HL-60 (cell line): ENCODE measurements around the gene CDK6.

Source experiments
- DNase-seq, 2 experiments: peaks; one replicate each; pipeline ENCODE4 v3.0.0-alpha.2; 2010 to 2020; ENCODE audit warnings: low read depth in 1 of 2, low spot score in 1 of 2
- H3K27ac ChIP-seq: fragments of 250-450 bp; sonication (Bioruptor Pico); replicated peaks from 2 replicates; pipeline ENCODE4 v1.5.1; 2020; ENCODE audit warnings: mild to moderate bottlenecking, moderate library complexity
- H3K27me3 ChIP-seq: fragments of 250-450 bp; sonication (Bioruptor Pico); 2 replicates; pipeline ENCODE4 v1.5.1; 2021; ENCODE audit warnings: mild to moderate bottlenecking, moderate library complexity; ENCODE audit not compliant: insufficient read depth, poor library complexity, severe bottlenecking
- H3K4me3 ChIP-seq: replicated peaks from 2 replicates; pipeline ENCODE4 v1.5.1; 2011; ENCODE audit warnings: mild to moderate bottlenecking, control low read depth, low read length; ENCODE audit not compliant: insufficient read depth
- GABPA ChIP-seq: IDR thresholded peaks from 2 replicates; pipeline ENCODE4 v1.6.1; 2012; ENCODE audit warnings: low read depth
- POLR2AphosphoS5 ChIP-seq: IDR thresholded peaks from 2 replicates; pipeline ENCODE4 v1.6.1; 2012; ENCODE audit warnings: low read depth
- SPI1 ChIP-seq: IDR thresholded peaks from 2 replicates; pipeline ENCODE4 v1.6.1; 2012; ENCODE audit warnings: low read depth, mild to moderate bottlenecking, borderline replicate concordance
- TF ChIP-seq, protein P1 (sequence below): IDR thresholded peaks from 2 replicates; pipeline ENCODE4 v1.6.1; 2012; ENCODE audit warnings: low read depth; ENCODE audit not compliant: insufficient replicate concordance
- TF ChIP-seq, protein P2 (sequence below): IDR thresholded peaks from one replicate; pipeline ENCODE4 v1.5.1; 2011; ENCODE audit warnings: low read length, control low read depth, inconsistent platforms; ENCODE audit not compliant: insufficient read depth

Gene CDK6

DNA sequence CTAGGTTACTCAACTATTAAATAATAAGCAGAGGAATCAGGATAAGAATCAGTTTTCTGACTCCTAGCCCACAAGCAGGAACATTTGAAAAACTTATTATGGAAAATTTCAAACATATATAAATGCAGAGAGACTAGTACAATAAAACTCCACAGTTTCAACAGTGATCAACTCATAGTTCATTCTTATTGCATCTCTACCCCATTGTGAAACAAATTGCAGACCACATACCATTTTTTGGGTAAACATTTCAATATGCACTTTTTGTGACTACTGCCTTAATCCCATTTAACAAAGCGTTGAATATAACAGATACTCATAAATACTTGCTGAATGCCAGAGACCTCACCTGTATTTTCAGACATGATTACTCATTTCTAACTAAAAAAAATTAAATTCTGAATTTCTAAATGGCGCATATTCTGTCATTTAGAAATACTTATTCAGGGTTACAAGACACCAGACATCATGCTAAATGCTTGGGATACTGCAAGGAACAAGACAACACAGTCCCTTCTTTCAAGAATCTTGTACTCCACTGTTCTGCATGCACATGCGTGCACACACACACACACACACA is 11.4 kb downstream of the CDK6 start:
- H3K27me3 ChIP-seq = no peaks in the 10 kb centered on the region
- no peak overlapping the region for H3K27ac ChIP-seq
- TF ChIP-seq SPI1 (no peak), GABPA (no peak), POLR2AphosphoS5 (no peak)
- TF ChIP-seq, protein P1, sequence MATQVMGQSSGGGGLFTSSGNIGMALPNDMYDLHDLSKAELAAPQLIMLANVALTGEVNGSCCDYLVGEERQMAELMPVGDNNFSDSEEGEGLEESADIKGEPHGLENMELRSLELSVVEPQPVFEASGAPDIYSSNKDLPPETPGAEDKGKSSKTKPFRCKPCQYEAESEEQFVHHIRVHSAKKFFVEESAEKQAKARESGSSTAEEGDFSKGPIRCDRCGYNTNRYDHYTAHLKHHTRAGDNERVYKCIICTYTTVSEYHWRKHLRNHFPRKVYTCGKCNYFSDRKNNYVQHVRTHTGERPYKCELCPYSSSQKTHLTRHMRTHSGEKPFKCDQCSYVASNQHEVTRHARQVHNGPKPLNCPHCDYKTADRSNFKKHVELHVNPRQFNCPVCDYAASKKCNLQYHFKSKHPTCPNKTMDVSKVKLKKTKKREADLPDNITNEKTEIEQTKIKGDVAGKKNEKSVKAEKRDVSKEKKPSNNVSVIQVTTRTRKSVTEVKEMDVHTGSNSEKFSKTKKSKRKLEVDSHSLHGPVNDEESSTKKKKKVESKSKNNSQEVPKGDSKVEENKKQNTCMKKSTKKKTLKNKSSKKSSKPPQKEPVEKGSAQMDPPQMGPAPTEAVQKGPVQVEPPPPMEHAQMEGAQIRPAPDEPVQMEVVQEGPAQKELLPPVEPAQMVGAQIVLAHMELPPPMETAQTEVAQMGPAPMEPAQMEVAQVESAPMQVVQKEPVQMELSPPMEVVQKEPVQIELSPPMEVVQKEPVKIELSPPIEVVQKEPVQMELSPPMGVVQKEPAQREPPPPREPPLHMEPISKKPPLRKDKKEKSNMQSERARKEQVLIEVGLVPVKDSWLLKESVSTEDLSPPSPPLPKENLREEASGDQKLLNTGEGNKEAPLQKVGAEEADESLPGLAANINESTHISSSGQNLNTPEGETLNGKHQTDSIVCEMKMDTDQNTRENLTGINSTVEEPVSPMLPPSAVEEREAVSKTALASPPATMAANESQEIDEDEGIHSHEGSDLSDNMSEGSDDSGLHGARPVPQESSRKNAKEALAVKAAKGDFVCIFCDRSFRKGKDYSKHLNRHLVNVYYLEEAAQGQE = no peak
- TF ChIP-seq, protein P2, sequence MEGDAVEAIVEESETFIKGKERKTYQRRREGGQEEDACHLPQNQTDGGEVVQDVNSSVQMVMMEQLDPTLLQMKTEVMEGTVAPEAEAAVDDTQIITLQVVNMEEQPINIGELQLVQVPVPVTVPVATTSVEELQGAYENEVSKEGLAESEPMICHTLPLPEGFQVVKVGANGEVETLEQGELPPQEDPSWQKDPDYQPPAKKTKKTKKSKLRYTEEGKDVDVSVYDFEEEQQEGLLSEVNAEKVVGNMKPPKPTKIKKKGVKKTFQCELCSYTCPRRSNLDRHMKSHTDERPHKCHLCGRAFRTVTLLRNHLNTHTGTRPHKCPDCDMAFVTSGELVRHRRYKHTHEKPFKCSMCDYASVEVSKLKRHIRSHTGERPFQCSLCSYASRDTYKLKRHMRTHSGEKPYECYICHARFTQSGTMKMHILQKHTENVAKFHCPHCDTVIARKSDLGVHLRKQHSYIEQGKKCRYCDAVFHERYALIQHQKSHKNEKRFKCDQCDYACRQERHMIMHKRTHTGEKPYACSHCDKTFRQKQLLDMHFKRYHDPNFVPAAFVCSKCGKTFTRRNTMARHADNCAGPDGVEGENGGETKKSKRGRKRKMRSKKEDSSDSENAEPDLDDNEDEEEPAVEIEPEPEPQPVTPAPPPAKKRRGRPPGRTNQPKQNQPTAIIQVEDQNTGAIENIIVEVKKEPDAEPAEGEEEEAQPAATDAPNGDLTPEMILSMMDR = no peak
- H3K4me3 ChIP-seq = no peak overlapping the region
- no peak for DNase-seq

DNA sequence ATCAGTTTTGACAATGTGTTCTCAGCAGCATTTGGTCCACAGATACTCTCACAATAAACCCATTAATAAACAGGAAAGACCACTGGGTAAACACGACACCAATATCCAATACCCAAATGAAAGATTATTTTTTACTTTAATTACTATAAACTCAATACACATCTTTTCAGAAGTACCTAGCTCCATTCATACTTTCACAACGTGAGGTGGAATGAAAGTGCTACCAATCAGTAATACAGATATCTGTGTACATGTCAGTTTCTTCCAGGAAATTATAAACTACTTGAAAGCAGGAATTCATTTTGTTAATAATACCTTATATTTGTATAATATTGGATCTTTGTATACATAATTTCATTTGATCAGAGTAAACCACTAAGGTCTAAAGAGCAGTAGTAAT is 11.9 kb downstream of the CDK6 start:
- Histone ChIP-seq H3K27me3 (no peaks in the 10 kb centered on the region), H3K27ac (no peak overlapping the region), H3K4me3 (no peak overlapping the region)
- DNase-seq = no peak
- TF ChIP-seq POLR2AphosphoS5 (no peak), GABPA (no peak), SPI1 (no peak)
- TF ChIP-seq, protein P2 = no peak
- TF ChIP-seq, protein P1 = no peak

DNA sequence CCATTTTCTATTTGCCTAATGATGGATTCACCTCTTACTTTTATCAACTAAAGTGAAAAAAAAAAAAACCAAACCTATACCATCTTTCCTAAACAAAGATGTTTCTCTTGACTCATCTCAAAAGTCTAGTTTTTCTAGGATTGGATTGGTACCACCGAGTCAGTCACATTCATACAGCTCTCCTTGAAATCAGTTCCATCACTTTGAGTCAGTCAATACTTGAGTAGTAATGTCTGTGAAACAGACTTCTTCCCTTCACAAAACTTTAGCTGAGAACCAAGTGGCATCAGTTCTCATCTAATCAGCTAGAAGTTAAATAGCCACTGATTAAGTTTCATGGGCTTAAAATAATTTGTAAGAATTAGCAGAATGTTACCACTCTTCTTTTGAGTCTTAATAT is 13.3 kb downstream of the CDK6 start:
- TF ChIP-seq, protein P2 = no peak
- TF ChIP-seq GABPA = no peak
- no peaks in the 10 kb centered on the region for H3K27me3 ChIP-seq
- no peak overlapping the region for H3K27ac ChIP-seq
- no peak overlapping the region for H3K4me3 ChIP-seq
- no peak for DNase-seq

DNA sequence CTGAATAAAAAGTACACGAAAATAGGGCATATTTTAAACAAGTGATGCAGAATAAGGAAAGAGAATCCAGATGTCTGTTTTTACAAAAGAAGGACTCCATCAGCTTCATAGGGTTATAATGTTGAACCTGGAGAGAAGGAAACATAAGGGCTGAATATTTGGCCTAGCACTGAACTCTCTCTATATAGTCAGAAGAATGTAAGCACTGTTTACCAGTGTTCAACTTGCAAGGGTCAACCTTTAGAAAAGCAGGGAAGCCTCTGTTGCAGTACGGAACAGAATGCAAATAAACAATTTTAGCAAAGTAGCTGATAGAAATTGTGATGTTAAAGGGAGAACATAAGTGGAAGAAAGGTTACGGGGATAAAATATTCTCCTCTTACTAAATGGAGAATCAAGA is 16.2 kb downstream of the CDK6 start:
- DNase-seq = no peak
- TF ChIP-seq, protein P1 = no peak
- TF ChIP-seq POLR2AphosphoS5 = no peak
- TF ChIP-seq SPI1 = no peak
- no peak for TF ChIP-seq GABPA
- TF ChIP-seq, protein P2 = no peak
- Histone ChIP-seq H3K4me3 (no peak overlapping the region), H3K27ac (no peak overlapping the region), H3K27me3 (no peaks in the 10 kb centered on the region)
